NAMALWA (cell line): ENCODE results near the gene MDM2.

Experiments used
- DNase-seq: peaks from one replicate; pipeline ENCODE4 v3.0.0-alpha.2; 2015; ENCODE audit warnings: low spot score

The MDM2 gene

GRCh38 chr12:68807576-68808387 is at the start of gene MDM2:
Gene MDM2, plus strand, starts transcription at chr12:68808177. Its CDS starts 301 bp downstream, at chr12:68808478.
- peak; percentile 98 for DNase-seq

DNA sequence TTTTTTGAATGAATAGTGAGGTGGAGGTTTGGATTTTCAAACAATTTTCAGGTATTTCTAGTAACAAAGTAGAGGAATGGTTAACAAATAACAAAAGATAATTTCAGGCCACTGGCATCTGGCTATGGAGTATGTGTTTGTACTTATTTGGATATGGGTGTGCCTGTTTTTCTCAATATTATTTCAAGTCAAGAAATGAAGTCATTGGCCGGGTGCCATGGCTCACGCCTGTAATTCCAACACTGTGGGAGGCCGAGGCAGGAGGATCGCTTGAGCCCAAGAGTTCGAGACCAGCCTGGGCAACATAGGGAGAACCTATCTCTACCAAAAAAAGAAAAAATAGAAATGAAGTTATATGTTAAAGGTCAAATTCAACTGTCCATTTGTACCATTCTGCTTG is 48.1 kb upstream of the MDM2 start:
- no peak for DNase-seq

DNA sequence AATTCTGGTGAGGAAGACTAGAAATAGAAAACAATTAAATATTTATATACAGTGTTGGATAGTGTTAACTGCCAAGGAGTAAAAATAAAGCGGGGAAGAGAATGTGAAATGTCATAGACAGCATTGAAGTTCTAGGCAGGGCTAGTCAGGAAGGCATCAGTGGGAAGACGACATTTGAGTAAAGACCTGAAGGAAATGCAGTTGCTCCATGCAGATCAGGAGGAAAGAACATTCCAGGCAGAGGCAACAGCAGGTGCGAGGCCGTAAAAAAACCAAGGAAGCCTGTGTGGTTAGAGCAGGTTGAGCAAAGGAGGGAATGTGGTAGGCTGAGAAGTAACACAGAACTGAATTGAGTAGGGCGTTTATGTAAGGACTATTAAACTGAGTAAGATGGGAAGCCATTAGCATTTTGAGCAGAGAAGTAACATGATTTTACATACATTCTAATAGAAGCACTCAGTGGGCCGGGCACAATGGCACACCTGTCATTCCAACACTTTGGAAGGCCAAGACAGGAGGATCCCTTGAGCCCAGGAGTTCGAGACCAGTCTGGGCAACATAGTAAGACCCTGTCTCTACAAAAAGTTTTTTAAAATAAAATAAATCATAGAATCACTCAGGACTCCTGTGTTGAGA is 47.1 kb upstream of the MDM2 start:
- no peak for DNase-seq

DNA sequence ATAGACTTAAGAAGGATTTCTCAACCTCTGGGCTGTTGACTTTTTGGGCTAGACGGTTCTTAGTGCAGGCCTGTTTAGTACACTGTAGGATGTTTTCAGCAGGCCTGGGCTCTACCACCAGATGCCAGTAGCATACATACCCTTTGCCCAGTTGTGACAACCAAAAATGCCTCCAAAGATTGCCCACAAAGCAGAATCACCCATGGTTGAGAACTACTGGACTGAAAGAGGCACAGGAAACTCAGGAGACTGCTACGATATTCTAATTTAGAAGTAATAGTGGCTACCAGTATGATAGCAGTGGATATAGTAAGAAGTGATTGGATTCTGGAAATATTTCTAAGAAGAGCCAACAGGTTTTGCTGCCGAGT is 46.5 kb upstream of the MDM2 start:
- DNase-seq: no peak

- DNase-seq: no peak
Observed at GRCh38 chr12:68761901-68762630, 45.9 kb upstream of the MDM2 start.

DNA sequence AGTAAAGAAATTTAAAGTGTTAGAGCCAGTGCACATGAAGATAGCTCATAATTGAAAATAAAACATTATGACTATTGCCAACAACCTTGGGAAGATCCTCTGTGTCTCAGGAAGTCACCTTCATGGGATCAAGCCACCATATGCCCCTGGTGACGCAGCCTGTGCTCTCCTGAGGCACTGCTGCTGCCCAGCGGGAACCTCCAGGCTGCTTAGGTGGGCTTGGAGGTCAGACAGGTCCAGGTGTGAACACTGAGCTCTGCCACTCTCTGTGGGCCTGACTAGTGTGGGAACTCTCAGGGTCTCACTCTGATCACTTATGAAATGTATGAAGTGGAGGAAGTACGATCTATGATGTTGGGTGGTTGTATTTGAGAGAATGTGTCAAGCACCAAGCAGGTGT is 45.3 kb upstream of the MDM2 start:
- no peak for DNase-seq

DNA sequence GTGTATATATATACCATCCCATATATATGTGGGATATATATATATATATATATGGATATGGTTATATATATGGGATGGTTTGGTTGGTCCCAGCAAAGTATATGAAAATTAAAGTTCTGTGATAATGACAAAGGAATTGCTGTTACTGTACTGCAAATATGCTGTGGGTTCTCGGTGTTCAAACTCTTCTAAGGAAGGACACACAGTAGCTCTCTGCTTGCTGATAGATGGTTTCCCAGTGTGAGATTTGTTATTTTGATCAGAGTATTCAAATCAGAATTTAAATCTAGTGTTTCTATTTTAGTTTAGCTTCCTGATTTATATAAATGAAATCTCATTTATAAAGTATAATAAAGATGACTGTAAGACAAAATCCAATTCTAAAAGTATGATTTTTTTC is 42.3 kb upstream of the MDM2 start:
- DNase-seq: no peak

GRCh38 chr12:68766646-68767045 is 41.3 kb upstream of the MDM2 start:
- no peak for DNase-seq

DNA sequence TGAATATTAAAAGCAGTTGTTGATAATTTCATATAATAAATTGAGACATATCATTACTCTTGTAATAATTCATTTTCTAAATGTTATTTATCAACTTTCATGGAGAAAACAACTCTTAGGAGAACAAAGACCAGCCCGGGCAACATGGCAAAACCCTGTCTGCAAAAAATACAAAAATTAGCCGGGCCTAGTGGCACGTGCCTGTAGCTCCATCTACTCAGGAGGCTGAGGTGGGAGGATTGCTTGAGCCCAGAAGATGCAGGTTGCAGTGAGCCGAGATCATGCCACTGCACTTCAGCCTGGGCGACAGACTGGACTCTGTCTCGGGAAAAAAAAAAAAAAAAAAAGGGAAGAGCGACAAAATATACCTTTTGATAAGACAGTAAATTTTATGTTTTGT is 40.8 kb upstream of the MDM2 start:
- no peak for DNase-seq

DNA sequence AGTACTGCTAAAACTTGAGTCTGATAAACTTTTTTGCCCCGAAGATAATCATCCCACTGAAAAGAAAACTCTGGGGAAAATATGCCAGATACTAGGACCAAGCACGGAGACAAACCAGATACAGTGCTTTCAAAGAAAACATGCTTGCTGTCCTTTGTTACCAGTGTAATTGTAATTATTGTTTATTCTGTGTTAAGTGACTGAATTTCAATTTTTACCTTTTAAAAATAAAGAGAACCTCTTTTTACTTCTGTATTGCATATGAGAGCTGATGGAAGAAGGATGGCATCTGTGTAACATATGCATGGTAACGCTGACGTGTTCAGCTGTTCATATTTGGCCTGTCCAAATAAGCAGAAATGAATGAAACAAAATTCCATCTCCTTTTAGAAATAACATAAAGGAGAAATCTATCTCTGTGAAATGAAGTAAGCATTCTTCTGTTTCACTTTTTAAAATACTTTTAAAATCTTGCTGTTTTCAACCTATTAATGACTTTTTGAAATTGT is 39.5 kb upstream of the MDM2 start:
- DNase-seq: no peak

- DNase-seq: no peak
Observed at GRCh38 chr12:68769941-68770340, 38.0 kb upstream of the MDM2 start.

GRCh38 chr12:68771223-68771925 is 36.6 kb upstream of the MDM2 start:
- no peak for DNase-seq

GRCh38 chr12:68772714-68773113 is 35.3 kb upstream of the MDM2 start:
- peak; percentile 92 for DNase-seq

DNA sequence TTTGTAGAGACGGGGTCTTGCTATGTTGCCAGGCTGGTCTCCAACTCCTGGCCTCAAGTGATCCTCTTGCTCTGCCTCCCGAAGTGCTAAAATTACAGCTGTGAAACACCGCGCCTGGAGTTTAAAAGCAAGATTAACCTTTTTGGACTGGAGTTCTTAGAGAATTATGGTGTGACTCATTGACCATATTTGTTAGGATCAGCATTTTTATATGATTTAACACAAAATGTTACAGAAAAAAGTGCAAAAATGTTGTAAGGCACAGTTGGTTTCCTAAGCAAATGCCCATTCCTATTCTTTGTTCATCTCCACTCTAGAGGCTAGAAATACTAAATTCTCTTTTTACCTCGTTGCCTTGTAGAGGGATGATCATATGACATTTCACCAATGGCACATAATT is 34.4 kb upstream of the MDM2 start:
- no peak for DNase-seq

- DNase-seq: no peak
Observed at GRCh38 chr12:68775121-68775630, 32.8 kb upstream of the MDM2 start.

DNA sequence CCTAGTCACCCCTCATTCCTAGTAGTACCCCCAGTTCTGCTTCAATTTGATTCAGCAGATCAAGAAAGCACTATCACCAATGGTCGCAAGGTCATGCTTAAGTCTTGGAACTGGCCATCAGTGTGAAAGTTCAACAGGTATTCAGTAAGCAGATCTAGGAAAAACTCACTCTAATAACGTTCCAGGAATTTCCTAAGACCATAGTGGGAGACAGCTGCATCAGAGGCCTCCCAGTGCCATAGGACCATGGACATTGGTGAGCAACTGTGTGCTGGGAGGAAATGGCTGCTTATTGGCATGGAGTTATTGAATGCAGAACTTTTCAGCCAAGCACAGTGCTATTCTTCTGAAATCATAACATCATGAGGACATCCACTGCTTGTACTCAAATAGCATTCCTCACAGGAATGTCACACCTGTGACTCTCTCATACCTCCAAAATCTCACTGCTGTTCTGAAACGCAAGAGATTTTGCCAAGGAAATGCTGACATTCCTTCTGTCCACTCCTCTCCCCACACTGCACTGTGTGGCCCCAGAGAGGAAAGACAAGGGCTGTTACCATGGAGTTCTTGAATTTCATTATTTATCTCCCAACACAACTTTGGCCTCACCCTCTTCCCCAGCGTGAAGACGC is 30.9 kb upstream of the MDM2 start:
- no peak for DNase-seq

GRCh38 chr12:68779280-68779679 is 28.7 kb upstream of the MDM2 start:
- DNase-seq: no peak

DNA sequence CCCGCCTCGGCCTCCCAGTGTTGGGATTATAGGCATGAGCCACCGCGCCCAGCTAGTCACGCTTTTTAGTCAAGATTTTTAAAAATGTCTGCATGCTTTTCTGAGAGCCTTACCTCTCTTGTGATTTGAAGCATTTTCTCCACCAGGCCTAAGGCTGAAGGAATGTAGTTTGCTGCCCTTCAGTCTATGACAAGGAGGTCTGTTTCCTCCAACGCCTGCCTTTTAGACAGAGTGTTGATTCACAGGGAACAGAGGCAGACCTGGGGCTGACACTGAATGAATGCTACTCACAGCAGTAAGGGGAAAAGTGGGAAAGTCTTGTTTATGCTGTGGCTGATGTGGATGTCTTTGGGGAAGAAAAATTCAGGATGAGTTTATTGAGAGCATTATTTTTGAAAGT is 27.2 kb upstream of the MDM2 start:
- no peak for DNase-seq

- no peak for DNase-seq
Observed at GRCh38 chr12:68781728-68782127, 26.2 kb upstream of the MDM2 start.

- DNase-seq: no peak
Observed at GRCh38 chr12:68784015-68784414, 24.0 kb upstream of the MDM2 start.

DNA sequence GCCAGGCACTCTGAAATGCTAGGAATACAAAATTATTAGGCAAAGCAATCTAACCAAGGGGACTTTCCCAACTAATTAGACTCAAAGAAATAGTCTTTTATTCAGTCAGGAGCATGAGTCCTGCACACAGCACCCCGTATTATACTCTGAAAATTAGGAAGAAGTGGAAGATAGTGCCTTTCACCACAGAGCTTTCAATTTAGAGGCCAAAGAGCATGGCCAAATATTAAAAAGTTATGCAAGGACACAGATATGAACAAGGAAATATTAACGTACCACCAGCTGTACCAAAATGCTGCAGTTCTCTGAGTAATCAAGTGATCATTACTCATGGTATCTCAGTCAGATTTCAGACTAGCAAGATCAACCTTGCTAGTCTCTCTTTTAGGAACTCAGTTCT is 22.6 kb upstream of the MDM2 start:
- no peak for DNase-seq

DNA sequence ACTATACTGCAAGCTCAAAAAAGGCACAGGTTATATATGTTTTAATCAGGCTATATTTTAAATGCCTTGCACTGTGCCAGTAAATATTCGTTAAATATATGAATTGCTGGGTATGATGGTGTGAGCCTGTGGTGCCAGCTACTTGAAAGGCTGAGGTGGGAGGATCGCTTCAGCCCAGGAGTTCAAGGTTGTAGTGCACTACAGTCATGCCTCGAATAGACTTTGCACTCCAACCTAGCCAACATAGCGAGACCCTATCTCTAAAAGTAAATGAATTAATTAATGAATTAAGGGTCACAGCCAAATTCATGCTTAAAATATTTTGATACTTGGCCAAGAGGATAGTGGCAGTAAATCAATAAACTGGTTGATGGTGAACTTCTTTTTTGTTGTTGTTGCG is 22.2 kb upstream of the MDM2 start:
- no peak for DNase-seq
